ENCODE data around the gene SLC2A4RG.

DNA sequence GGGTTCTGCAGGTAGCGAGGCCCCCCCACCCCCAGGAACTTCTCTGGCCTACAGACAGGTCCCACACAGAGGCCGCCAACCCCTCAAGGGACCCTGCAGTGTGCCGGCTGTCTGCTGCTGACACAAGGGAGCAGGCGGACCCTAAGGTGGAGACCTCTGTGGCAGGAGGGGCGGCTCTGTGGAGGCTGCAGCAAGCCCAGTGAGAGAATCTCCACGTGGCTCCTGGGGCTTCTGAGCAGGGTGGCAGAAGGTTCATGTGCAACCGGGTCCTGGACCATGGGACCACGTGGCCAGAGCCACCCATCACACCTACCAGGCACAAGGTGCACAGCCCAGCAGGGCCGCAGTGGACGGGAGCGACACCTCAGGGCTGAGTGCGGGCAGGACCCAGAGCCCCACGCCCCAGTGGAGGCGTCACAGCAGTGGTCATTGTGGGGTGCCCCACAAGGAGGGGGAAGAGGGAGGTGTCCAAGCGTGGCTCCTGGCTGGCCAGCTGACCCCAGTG, 36.1 kb upstream of the SLC2A4RG start:
- TF ChIP-seq EZH2 (IDR thresholded peaks at IDR 0.05; ENCODE audit: insufficient read depth, poor library complexity, severe bottlenecking) (no peak), EZH2phosphoT487 (IDR thresholded peaks at IDR 0.05; ENCODE audit: insufficient read depth, low read depth) (no peak)

All from GM23248 (cell line).